Measurements from ENCODE around the gene ZMIZ2.
A peak's percentile ranks its signal among the peaks of the same experiment; 100 is the strongest.

ZMIZ2 gene

GRCh38 chr7:44735403-44736165 is 13.1 kb upstream of the ZMIZ2 start:
- no peak for TF ChIP-seq CTCF (IDR thresholded peaks at IDR 0.05; ENCODE audit: low read depth, low read length, missing control alignments)
- peak; percentile 97 for DNase-seq
- Histone ChIP-seq H3K27ac (peak overlapping the region; percentile 99), H3K36me3 (replicated peaks) (no peaks in the 10 kb centered on the region), H3K4me3 (ENCODE audit: low read depth, low read length) (no peak overlapping the region), H3K27me3 (replicated peaks) (no peaks in the 10 kb centered on the region)
- in situ Hi-C loops (cut with HindIII; ENCODE audit: low pct_ligation_motif_present, low sequenced_read_pairs): no loop called here

DNA sequence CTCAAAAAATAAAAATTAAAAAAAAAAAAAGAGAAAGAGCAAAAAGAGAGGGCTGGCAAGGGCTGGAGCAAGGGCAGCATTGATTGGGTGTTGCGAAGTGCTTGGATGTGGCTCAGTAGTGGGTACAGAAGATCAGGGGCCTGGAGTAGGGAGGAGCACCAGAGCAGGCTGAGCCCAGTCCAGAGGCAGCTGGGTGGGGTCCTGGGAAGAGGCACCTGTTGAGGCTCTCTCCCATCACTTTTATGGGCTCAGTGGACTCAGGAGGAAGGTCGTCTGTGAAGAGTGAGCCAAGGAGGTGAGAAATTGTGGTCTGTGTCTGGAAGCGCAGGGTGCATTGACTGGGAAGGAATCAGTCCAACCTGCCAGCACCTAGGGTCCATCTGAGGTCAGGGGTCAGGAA is 11.8 kb upstream of the ZMIZ2 start:
- DNase-seq: no peak
- in situ Hi-C loops (cut with HindIII; ENCODE audit: low pct_ligation_motif_present, low sequenced_read_pairs): no loop called here
- Histone ChIP-seq H3K27me3 (replicated peaks) (no peaks in the 10 kb centered on the region), H3K4me3 (ENCODE audit: low read depth, low read length) (no peak overlapping the region), H3K36me3 (replicated peaks) (no peaks in the 10 kb centered on the region), H3K27ac (no peak overlapping the region)
- no peak for TF ChIP-seq CTCF (IDR thresholded peaks at IDR 0.05; ENCODE audit: low read depth, low read length, missing control alignments)

- DNase-seq: no peak
- Histone ChIP-seq H3K36me3 (replicated peaks) (no peaks in the 10 kb centered on the region), H3K4me3 (ENCODE audit: low read depth, low read length) (no peak overlapping the region), H3K27ac (no peak overlapping the region), H3K27me3 (replicated peaks) (no peaks in the 10 kb centered on the region)
- no peak for TF ChIP-seq CTCF (IDR thresholded peaks at IDR 0.05; ENCODE audit: low read depth, low read length, missing control alignments)
- in situ Hi-C loops (cut with HindIII; ENCODE audit: low pct_ligation_motif_present, low sequenced_read_pairs): no loop called here
These were observed 10.5 kb upstream of the ZMIZ2 start for GRCh38 chr7:44738051-44738723.

GRCh38 chr7:44738876-44739665 is 9.6 kb upstream of the ZMIZ2 start:
- in situ Hi-C loops (cut with HindIII; ENCODE audit: low pct_ligation_motif_present, low sequenced_read_pairs): no loop called here
- DNase-seq: no peak
- H3K4me3 ChIP-seq (ENCODE audit: low read depth, low read length): no peak overlapping the region
- H3K27ac ChIP-seq: no peak overlapping the region
- no peaks in the 10 kb centered on the region for H3K27me3 ChIP-seq (replicated peaks)
- TF ChIP-seq CTCF (IDR thresholded peaks at IDR 0.05; ENCODE audit: low read depth, low read length, missing control alignments): no peak
- no peaks in the 10 kb centered on the region for H3K36me3 ChIP-seq (replicated peaks)

- no peaks in the 10 kb centered on the region for H3K27me3 ChIP-seq (replicated peaks)
- H3K4me3 ChIP-seq (ENCODE audit: low read depth, low read length): no peak overlapping the region
- TF ChIP-seq CTCF (IDR thresholded peaks at IDR 0.05; ENCODE audit: low read depth, low read length, missing control alignments): no peak
- no peak for DNase-seq
- no peak overlapping the region for H3K27ac ChIP-seq
- in situ Hi-C loops (cut with HindIII; ENCODE audit: low pct_ligation_motif_present, low sequenced_read_pairs): no loop called here
- no peaks in the 10 kb centered on the region for H3K36me3 ChIP-seq (replicated peaks)
These were observed 8.6 kb upstream of the ZMIZ2 start for GRCh38 chr7:44740055-44740454.
